NOMO-1 treated with DMSO at 0.1 percent for 48 hours (cell line): ENCODE data around the gene ORC6.

Experiments
- DNase-seq: peaks from one replicate; lab custom pipeline; 2025; ENCODE audit not compliant: unreplicated experiment; lab: John Stamatoyannopoulos, UW

The ORC6 gene

DNA sequence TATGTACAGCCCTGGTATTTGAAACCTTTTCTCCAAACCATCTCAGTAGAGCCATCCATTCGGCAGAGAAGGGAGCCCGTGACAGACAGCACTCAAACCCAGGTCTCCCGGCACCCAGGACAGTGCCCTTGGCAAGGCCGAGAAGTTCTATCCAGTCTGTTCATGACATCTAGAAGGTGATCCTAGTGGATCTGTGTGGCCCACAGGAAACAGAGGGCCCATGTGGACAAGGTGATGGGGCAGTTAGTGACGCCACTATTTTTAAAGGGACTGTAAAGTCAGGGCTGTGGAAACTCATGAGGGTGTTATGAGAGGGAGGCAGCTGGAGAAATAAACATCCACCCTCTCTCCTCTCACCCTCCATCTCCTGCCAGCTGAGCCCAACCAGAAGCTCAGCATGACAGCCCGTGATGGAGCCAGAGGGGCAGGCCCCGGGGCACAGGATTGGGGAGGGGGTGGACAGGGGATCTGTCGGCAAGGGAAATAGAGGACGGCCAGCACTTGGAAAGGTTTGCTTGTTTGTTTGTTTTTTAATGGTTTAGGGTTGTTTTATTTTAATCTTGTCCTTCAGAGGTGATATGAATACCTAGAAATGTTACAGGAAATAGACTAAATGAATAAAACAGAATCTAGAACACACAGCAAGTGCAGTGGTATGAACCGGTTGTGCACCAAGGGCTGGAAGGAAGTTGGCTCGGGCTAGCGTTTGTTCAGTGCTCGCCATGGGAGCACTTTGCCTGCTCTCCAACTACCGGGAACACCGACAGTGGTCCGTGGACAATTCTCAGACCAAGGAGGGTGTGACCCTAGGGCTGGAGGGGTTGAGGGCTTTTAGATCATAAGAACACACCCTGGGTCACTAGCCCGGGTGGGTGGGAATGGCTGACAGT is 41.6 kb downstream of the ORC6 start:
- DNase-seq = no peak

DNA sequence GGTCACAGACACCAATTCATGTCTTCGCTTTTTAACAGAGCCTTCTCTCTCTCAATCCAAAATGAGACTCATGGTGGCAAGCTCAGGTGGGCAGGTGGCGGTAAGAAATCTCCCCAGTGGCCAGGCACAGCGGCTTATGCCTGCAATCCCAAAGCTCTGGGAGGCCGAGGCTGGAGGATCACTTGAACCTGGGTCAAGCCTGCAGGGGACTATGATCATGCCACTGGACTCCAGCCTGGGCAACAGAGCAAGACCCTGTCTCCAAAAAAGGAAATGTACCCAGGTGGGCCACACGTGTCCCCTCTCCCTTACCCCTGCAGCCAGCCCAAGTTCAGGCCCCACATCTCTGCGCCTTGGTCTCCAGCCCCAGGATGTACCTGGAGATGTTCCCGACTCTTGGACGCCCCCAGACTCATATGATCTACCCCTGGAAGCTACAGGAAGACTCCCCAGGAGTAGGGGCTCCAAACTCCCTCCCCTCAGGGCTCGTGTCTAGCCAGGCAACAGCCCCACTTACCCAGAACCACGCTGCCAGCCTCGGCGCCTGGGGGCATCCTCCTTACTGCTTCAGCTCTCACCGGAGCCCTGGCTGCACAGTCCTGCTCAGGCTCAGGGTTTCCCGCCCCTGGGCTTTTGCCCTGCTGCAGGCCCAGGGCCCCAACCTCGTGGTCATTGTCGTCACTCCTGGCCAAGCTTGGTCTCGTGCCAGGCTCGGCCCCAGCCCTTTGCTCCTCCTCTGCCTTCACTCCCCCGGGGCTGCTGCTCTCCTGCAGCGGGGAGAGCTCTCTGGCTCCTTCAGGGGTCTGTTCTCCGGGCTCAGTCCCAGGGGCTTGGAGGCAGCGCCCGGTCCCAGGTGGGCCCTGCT is 42.5 kb downstream of the ORC6 start:
- DNase-seq = no peak

DNA sequence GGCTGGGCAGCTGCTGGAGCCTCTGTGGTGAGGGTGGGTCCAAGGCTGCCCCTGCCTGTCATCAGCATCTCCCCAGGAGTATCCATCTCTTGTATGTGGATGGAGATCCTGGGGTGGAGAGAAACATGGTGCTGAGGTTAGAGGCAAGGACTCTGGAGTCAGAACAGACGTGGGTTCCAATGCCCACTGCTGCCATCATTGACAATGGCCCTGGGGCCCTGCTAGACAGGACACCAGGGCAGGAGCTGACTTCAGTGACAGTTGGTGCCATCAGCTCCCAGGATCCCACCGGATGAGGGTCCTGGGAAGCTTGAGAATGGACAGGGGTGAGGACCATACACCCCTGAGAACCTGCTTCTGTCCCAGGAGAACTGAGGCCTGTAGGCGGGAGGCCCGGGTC is 43.1 kb downstream of the ORC6 start:
- DNase-seq = no peak

DNA sequence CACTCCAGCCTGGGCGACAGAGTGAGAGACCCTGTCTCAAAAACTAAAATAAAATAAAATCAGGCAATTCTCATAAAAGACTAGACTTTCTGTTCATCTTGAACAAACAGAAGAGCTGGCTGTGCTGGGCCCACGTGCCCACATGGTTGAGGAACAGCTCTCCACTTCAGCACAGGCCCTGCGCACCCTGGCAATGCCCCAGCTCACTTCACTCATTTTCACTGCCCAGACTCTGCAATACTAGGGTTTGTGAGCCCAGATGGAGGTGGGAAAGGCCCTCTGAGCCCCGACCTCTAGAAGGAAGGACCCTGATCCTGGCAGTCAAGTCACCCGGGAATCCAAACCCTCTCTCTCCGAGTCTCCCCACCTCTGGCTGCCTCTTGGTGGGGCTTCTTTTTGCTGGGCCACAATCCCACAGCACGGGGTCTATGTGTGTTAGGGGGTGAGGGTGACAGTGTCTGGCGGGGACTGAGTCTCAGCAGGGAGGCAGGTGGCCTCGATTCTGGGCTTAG is 43.9 kb downstream of the ORC6 start:
- DNase-seq = no peak

DNA sequence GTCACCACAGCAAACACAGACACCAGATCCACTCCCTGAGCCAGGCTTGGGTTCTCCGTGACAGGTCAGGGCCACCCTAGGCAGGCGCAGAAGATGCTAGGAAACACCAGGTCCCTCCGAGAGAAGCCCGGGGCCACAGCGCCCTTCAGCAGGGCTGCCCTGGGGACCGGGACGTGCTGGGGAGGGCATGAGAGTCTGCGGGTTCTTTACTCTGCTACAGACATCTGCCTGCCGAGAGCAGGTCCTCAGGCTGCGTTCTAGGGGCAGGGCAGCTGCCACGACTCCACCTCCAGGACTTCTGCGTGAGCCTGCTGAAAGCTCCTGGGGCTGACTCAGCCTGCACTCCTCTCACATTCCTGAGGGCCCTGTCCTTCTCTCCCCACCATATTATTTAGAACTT is 47.2 kb downstream of the ORC6 start:
- DNase-seq = no peak

DNA sequence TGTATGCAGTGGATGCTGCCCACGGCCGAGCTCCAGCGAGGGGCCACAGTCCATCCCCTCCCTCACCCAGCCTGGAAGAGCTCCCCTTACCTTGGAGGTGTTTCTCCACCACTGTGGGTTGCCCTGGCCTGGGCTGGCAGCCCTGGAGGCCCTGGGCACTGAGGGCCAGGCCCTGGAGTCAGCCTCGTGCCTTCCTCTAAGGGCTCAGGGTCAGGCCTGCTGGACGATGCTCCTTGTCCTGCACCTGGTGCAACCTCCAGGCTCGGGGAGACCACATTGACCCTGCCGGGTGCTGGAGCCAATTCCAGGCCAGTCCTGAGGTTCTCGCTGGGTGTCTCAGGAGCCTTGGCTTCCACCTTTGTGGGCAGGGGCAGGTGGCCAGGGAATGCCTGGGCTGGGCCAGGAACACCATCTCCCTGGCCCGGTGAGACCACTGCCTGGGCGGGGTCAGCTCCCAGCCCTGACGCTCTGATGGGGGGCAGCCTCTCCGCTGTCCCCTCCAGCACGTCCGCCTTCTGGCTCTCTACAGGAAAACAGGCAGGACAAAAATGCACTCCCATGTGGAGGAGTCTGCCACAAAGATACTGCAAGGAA is 48.3 kb downstream of the ORC6 start:
- DNase-seq = no peak

DNA sequence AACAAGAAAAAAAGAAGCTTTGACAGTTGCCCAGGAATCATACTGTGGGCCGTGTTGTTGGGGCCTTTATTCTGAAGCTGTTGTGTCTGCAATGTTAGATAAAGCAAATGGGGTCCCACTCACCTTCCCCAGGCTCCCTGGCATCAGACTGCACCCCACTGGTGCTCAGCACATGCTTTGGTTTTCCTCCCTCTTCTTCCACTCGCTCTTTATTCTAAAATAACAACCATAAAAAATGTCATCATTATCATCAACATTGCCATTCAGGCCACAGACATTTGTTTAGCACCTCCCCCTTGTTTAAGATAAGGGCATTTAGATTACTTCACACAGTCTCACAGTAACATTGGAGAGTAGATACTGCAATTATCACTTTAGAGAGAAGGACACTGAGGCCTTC is 50.5 kb downstream of the ORC6 start:
- no peak for DNase-seq

DNA sequence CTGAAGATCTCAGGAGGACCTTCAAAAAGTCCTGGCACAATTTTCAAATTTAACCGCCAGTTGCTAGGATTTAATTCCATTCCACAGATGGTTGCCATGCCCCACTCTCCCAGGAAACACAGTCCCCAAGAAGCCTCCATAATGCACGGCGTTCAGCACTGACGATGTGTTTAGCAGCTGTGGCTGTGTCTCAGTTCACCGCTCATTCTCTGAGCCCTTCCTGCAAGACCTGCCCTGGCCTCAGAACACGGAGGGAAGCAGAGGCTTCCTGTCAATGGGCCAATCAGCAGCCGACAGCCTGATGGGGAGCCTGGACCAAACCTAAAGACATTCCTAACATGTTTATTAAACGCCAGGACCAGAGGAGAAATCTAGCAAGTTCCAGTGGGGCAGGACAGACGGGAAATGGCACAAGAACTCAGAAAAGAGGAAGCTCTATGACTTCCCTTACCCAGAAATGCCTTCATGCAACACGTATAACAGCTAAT is 53.8 kb downstream of the ORC6 start:
- DNase-seq = peak; percentile 75

DNA sequence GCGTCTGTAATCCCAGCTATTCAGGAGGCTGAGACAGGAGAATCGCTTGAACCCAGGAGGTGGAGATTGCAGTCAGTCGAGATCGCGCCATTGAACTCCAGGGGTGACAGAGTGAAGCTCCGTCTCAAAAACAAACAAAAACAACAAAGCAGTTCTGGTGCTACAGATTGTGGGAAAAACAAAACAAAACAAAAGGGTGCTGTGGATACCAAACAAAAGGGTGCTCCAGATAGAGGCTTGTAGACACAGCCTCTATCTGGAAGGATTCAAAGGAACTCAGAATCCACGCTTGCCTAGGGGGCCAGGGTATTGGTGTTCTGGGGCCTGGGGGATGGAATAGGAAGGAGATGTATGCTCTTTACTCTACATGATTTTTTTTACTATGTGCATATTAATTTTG is 56.2 kb downstream of the ORC6 start:
- no peak for DNase-seq

DNA sequence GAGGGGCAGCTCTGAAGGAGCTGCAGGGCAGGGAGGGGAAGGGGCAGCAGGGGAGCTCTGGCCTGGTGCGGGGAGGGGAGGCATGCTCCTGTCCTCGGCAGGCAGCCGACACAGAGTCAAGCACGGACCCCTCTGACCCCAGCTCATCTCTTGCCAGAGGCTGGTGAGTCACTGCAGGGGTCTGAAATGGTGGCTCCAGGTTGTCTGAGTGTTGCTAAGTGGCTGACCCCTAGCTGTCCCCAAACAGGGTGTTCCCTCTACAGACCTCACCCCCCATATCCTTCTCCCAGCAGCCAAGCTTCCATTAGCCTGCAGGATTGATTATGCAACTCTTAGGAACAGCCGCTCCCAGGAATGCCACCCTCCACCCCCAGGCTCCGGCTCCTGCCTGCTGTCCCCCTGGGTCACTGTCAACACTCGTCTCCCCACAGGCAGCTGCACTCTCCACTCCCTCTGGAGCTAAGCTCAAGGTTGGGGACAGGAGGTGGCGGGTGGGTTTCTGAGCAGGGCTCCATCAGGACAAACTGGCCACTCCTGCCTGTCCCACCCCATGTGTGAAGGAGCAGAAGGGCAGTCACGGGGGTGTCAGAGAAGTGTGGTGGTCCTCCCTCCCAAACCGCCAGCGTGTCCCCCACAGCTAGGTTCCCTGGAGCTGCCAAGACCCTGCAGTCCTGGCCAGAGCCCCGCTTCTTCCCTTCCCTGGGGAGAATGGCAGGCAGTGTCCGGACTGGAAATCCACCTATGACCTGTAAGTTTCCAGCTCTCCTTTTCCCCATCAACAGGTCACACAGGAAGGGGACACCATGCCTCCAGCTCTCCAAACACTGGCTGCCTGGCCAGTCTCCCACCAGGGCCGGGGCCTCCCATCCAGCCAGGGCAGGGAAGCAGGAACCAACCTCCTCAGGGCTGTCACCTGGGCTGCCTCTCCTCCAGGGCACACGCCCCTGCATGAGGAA is 57.6 kb downstream of the ORC6 start:
- no peak for DNase-seq
